ENCODE data around the gene TXNIP. TPM values are rescaled to one million over a fixed set of nuclear protein-coding genes. Genes with fewer than 3 reads are reported as not detected.

Gene TXNIP
- total RNA-seq, 1 donor from 2014 or later, result 877 TPM

- intact Hi-C loops (cut with DNase I), result loop anchor here (5.0 kb wide), 1 partner anchor 37 kb away; the partner anchor contains the start of genes ANKRD34A and POLR3GL
- H3K27ac ChIP-seq, result peak overlapping the region; percentile 89 to 95
- H3K36me3 ChIP-seq, result peaks cover 8 to 16% of the 10 kb centered on the region in 2 donors
- H3K9me3 ChIP-seq, result no peaks in the 10 kb centered on the region
- no peak for DNase-seq (ENCODE audit: low spot score in 2 of 2)
- peak overlapping the region; percentile 9 to 41 for H3K4me3 ChIP-seq
- no peaks in the 10 kb centered on the region for H3K27me3 ChIP-seq
- TF ChIP-seq CTCF (IDR thresholded peaks at IDR 0.05), result no peak
- peaks cover 3 to 24% of the 10 kb centered on the region in 2 donors for H3K4me1 ChIP-seq
Measured at GRCh38 chr1:145999321-146000024, 3.1 kb upstream of the TXNIP start.

- Histone ChIP-seq H3K27me3 (no peaks in the 10 kb centered on the region), H3K4me3 (peak overlapping the region; percentile 79 to 88), H3K27ac (peak overlapping the region; percentile 89 to 95), H3K4me1 (peaks cover 3 to 31% of the 10 kb centered on the region in 2 donors), H3K36me3 (peaks cover 26 to 34% of the 10 kb centered on the region in 2 donors), H3K9me3 (no peaks in the 10 kb centered on the region)
- peak in 1 of 3 experiments; percentile 15 for TF ChIP-seq CTCF (IDR thresholded peaks at IDR 0.05)
- no peak for DNase-seq (ENCODE audit: low spot score in 2 of 2)
- intact Hi-C loops (cut with DNase I), result loop anchor here (2.0 to 5.0 kb wide), 2 partner anchors 35 to 37 kb away; partner anchors contain the start of genes ANKRD34A and POLR3GL
Measured at GRCh38 chr1:145997718-145998023, 1.3 kb upstream of the TXNIP start.

- Histone ChIP-seq H3K27ac (peak overlapping the region; percentile 89 to 95), H3K27me3 (no peaks in the 10 kb centered on the region), H3K4me3 (peak overlapping the region; percentile 79 to 88), H3K9me3 (no peaks in the 10 kb centered on the region), H3K4me1 (peaks cover 3 to 37% of the 10 kb centered on the region in 2 donors), H3K36me3 (peaks cover 29 to 39% of the 10 kb centered on the region in 2 donors)
- TF ChIP-seq CTCF (IDR thresholded peaks at IDR 0.05), result no peak
- intact Hi-C loops (cut with DNase I), result loop anchor here (2.0 to 5.0 kb wide), 2 partner anchors 35 to 38 kb away; partner anchors contain the start of genes ANKRD34A and POLR3GL
- peak in 1 of 2 donors; percentile 77 for DNase-seq (ENCODE audit: low spot score in 2 of 2)
Measured at GRCh38 chr1:145997016-145997717, 788 bp upstream of the TXNIP start.

DNA sequence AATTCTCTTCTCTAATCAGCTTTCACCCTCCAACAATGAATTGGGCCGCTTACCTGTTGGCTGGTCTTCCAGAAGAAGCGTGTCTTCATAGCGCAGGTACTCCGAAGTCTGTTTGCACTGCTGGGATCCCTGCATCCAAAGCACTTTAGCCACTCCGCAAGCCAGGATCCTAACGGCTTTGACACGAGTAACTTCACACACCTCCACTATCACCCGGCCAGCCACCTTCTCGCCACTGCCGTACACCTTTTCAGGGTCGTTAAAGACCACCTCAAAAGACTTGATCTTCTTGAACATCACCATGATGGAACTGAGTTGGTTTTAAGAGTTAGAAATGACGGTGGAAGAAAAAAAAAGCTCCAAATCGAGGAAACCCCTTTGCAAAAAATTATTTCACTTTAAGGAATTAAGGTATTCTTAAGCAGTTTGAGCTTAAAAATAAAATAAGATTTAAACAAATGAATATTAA, 381 bp downstream of the TXNIP start:
- peaks cover 29 to 43% of the 10 kb centered on the region in 2 donors for H3K36me3 ChIP-seq
- H3K4me1 ChIP-seq, result peaks cover 3 to 37% of the 10 kb centered on the region in 2 donors
- no peaks in the 10 kb centered on the region for H3K9me3 ChIP-seq
- peak in 1 of 2 donors; percentile 66 for DNase-seq (ENCODE audit: low spot score in 2 of 2)
- intact Hi-C loops (cut with DNase I), result loop anchor here (1.0 to 5.0 kb wide), 4 partner anchors 10 to 39 kb away; partner anchors contain the start of genes ANKRD34A and POLR3GL
- TF ChIP-seq CTCF (IDR thresholded peaks at IDR 0.05), result no peak
- peak overlapping the region; percentile 79 to 88 for H3K4me3 ChIP-seq
- no peaks in the 10 kb centered on the region for H3K27me3 ChIP-seq
- H3K27ac ChIP-seq, result peak overlapping the region; percentile 89 to 95

DNA sequence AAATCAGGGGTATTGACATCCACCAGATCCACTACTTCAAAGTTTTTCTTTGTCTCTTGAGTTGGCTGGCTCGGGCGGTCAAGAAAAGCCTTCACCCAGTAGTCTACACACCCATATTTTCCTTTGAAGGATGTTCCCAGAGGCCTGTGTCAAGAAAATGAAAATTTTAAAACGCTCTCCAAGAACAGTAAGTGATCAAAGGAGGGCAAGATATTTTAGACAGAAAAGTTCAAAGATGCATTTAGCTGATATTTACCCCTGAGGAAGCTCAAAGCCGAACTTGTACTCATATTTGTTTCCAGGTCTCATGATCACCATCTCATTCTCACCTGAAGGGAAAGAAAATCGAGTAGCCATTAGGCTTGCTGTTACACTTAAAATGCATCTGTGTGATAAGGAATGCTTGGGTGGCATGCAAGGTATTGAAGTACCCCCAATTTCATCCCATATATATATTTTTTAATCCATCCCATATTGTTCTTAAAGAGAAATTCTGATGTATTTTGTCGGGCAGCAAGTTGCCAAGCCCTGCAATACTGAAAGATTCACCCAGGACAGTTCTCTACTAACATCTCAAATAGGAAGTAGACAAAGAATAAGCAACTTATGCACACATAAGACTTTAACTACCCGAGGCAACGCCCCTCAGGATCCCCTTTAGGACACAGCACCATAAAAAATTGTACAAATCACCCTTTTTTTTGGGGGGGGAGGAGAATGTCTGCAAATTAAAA, 1.1 kb downstream of the TXNIP start:
- intact Hi-C loops (cut with DNase I), result loop anchor here (5.0 kb wide), 1 partner anchor 33 kb away; the partner anchor contains the start of genes ANKRD34A and POLR3GL
- Histone ChIP-seq H3K4me3 (peak overlapping the region; percentile 79 to 88), H3K27ac (peak overlapping the region; percentile 89 to 95), H3K4me1 (peaks cover 3 to 37% of the 10 kb centered on the region in 2 donors), H3K27me3 (no peaks in the 10 kb centered on the region), H3K36me3 (peaks cover 29 to 43% of the 10 kb centered on the region in 2 donors), H3K9me3 (no peaks in the 10 kb centered on the region)
- no peak for TF ChIP-seq CTCF (IDR thresholded peaks at IDR 0.05)
- peak in 1 of 2 donors; percentile 18 for DNase-seq (ENCODE audit: low spot score in 2 of 2)

Data from ascending aorta (tissue), 2 donors.